Measurements from ENCODE around the gene CLCA4.
"Not testable (repeated sequence)": the region's sequence is repeated elsewhere in the genome, so short reads cannot be mapped to it uniquely, and the experiment has no call there.

The CLCA4 gene, protein sequence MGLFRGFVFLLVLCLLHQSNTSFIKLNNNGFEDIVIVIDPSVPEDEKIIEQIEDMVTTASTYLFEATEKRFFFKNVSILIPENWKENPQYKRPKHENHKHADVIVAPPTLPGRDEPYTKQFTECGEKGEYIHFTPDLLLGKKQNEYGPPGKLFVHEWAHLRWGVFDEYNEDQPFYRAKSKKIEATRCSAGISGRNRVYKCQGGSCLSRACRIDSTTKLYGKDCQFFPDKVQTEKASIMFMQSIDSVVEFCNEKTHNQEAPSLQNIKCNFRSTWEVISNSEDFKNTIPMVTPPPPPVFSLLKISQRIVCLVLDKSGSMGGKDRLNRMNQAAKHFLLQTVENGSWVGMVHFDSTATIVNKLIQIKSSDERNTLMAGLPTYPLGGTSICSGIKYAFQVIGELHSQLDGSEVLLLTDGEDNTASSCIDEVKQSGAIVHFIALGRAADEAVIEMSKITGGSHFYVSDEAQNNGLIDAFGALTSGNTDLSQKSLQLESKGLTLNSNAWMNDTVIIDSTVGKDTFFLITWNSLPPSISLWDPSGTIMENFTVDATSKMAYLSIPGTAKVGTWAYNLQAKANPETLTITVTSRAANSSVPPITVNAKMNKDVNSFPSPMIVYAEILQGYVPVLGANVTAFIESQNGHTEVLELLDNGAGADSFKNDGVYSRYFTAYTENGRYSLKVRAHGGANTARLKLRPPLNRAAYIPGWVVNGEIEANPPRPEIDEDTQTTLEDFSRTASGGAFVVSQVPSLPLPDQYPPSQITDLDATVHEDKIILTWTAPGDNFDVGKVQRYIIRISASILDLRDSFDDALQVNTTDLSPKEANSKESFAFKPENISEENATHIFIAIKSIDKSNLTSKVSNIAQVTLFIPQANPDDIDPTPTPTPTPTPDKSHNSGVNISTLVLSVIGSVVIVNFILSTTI

DNA sequence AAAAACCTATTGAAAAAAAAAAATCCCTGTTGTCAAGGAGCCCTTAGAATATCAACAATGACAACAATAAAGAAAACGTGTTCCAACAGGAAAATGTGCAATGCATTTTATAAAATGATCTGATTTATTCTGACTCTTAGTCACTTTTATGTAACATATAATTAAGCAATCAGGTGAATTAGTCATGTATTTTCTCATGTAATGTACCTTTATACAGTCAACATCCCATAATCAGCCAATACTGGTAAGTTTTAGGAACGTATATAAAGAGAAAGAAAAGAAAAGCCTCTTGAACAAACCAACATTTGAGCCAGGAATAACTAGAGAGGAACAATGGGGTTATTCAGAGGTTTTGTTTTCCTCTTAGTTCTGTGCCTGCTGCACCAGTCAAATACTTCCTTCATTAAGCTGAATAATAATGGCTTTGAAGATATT lies at the start of gene CLCA4:
Gene CLCA4 (plus strand): TSS at position 292 of the 435 bp plus-strand sequence. CDS start 42 bp downstream, at position 334.
- no peak for DNase-seq (ENCODE audit: low spot score)

DNA sequence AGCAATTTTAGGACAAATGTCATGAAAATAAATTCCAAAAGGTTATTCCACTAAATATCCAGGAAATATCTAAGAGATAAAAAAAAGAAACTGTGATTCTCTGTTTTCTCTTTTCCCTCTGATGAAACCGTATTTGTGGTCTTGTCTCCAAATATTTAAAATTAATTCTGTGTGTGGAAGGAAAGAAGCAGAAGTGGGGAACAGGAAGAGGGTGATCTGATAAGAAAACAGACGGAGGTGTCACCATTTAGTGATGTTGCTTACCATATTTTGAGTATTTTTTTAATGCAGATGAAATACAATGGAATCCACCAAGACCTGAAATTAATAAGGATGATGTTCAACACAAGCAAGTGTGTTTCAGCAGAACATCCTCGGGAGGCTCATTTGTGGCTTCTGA lies 48.6 kb upstream of the CLCA4 start:
- no peak for DNase-seq (ENCODE audit: low spot score)

DNA sequence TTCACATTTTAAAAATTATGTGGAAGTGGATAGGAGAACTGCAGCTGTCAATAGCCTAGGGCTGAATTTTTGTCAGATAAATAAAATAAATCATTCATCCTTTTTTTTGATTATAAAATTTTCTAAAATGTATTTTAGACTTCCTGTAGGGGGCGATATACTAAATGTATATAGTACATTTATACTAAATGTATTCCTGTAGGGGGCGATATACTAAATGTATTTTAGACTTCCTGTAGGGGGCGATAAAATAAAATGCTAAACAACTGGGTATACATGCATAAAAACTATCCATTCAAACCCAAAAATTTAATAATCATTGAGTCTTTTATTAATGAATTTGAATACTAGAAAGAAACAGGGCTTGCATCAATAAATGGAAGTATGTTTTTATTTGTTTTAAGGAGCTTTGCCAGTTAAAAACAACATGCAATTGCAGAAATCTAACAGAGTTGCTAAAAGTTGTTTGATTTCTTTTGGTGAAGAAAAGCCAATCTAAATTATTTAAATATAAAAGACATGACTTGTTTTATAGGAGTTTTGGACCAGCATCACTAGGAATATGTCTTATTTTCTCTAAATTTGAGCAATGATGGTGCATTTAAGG lies 46.8 kb upstream of the CLCA4 start:
- DNase-seq (ENCODE audit: low spot score) = no peak

DNA sequence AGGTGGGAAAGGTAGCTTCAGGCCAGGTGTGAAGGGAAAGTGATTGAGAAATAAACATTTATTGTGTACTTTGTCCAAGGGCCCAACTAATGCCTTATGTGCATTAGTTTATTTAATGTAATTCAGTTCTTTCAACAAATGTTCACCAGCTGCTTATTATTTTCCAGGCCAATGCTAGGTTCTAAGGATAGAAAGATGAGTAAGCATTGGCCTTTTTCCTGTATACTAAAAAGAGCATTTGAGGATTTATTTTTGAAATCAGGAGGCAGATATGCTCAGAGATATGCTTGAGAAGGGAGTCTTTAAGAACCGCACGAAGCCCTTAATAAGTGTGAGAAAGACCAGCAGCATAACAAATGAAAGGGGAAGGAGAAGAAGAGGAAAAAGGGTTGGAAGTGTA lies 46.2 kb upstream of the CLCA4 start:
- peak; percentile 18 for DNase-seq (ENCODE audit: low spot score)

DNA sequence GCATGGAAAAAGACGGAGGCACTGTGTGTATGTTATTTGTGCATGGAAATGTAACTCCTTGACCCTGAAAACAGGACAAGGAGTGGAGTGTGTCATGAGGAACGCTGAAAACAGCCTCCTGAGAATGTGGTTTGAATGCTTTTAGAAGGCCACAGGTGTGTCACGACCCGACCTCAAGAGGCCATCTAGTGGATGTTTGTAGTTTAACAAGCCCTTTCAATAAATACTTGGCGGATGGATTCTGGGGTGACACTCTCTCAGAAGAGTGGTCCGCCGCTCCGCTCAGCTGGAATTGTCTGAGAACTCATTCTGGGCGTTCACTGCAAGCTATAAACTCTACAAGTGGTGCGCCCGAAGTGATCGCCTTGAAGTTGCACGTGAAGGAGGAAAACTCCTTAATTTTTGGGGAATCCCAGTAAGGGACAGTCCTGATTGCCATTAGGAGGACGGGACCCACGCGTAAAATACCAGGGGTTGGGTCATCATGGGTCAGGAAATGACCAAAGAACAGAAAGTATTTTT lies 44.7 kb upstream of the CLCA4 start:
- DNase-seq (ENCODE audit: low spot score) = not testable (repeated sequence)

DNA sequence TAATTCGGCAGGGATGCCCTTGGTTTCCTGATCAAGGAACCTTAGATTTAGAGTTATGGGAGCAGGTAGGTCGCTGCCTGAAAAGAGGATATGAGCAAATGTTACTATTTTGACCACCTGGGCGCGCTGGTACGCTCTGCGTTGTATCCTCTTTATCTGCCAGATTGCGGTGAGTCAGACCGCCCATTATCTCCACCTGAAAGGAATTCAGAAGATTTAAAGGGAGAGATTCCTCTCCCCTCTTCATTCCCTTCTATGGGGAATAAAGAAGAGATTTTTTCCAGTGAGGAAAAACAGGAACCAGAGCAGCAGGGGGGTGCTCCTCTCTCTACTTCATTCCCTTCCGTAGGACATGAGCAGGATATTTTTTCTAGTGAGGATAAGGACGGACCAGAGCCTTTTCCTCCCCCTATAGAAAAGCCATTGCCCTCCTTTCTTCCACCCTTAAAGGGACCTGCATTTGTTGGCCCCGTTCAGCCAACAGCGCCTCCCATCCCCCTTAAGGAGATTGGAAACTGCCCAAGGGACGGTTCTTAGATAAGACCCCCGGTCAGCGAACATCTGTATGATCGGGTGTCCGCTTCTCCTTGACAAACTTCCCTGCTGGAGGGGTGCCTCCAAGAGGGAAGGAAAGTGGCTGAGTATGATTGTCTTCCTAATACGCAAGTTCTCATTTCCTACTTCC lies 44.0 kb upstream of the CLCA4 start:
- DNase-seq (ENCODE audit: low spot score) = no peak

DNA sequence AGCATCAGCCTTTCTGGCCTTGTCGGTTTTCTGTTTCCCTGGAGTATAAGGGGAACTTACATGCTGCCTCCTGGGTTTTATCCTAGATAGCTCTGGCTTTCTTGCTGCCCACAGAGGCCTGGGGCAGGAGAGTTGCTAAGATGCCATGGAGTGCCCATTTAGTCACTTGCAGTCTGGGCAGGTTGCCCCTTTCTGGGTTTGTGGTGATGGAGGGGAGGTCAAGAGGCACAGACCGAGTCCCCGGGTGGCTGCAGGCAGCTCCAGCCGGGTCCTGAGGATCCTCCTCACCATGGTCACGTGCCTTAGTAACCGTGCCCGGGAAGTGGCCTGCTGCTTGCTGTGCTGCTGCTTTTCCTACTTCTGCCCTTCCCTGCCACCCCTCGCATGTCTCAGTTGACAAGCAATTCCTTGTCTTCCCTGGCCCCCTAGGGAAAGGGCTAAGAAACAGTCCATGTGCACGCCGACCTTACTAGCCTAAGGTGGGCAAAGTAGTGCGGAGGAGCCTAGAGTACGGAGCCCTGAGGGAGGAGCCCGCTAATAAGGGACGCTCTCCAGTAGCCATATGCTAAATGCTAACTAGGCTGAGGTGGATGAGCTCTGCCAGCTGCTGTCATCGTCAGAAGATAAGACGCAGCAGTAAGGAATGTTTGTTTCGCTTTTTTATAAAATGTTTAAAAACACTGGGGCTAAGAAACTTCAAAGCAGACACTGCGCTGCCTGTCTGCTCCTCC lies 43.3 kb upstream of the CLCA4 start:
- DNase-seq (ENCODE audit: low spot score) = no peak

DNA sequence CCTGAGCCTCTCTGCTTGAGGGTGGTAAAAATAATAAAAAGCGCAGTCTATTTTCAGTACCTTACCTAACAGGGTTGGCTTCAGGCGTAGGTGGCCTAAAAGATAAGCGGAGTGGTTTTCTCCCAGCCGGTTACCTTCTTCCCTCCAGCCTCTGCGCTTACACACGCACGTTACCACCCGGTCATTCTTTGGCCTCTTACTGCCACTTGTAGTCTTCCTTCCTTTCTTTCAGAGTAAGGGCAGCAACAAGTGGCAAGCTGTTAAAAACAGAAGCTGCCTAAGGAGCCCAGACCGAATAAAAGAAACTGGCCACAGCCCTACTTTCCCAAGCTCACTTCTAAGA lies 42.8 kb upstream of the CLCA4 start:
- DNase-seq (ENCODE audit: low spot score) = no peak

DNA sequence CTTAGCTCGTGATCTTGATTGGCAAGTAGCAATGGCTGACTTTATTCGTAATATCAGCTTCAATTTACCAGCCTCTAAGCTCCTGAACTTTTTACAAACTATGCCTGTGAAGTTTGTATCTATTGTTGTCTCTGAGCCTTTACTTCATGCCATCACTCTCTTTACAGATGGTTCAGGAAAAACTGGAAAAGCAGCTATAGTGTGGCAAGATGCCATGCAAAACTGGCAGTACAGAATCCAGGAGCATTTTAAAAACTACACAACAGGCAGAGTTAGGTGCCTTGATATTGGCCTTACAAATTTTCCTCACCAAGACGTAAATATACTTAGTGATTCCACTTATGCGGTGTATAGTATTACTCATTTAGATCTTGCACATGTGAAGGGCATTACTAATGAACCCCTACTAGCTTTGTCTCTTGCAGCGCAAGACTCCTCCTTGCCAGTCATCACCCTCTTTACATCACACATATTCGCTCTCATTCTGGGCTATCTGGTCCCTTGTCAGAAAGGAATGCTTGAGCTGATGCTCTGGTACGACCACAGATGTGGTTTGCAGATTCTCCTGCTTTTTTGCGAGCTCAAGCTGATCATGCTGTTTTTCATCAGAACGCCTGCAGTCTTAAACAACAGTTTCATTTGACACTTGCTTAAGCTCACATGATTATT lies 41.8 kb upstream of the CLCA4 start:
- DNase-seq (ENCODE audit: low spot score) = no peak

DNA sequence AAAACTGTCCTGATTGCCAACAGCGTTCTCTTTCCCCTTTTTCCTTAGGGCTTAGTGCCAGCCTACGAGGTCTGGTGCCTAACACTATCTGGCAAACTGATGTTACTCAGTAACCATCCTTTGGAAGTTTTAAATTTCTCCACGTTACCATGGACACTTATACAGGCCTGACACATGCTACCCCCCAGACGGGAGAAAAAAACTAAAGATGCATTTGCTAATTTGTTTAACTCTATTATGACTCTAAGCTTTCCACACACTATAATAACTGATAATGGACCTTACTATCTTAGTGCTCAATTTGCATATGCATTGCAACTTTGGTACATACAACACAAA lies 41.3 kb upstream of the CLCA4 start:
- no peak for DNase-seq (ENCODE audit: low spot score)

DNA sequence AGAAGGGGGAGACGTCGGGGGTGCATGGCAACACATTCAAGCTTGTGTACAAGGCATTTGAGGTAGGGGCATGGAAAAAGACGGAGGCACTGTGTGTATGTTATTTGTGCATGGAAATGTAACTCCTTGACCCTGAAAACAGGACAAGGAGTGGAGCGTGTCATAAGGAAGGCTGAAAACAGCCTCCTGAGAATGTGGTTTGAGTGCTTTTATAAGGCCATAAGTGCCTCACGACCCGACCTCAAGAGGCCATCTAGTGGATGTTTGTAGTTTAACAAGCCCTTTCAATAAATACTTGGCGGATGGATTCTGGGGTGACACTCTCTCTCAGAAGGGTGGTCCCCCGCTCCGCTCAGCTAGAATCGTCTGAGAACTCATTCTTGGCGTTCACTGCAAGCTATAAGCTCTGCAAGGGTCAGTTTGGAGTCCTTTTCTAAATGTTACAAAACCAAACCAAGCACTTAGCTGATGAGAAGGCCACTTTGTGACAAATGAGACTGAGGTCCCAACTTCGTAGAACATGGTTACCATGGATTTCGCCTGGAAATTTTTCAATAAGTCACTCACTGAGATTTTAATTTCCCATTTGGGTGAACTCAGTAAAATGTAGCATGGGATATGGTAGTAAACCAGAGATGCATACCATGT lies 38.8 kb upstream of the CLCA4 start:
- peak; percentile 31 for DNase-seq (ENCODE audit: low spot score)

DNA sequence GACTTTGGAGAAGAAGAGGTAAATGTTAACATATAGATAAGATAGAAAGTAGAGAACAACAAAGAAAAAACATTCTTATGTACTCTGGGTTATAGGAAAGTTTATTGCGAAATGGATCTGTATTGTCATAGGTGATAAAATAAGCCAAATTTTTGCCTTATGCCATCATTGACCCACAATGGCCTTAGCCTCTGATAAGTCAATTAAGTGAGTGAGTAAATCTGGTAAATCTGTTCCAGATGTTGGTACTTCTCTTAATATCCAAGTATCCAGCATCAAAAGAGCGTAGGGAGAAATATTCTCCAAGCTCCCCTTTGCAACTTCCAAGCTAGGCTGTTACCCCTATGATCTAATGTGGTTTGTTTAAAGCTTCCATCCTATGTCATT lies 38.3 kb upstream of the CLCA4 start:
- no peak for DNase-seq (ENCODE audit: low spot score)

DNA sequence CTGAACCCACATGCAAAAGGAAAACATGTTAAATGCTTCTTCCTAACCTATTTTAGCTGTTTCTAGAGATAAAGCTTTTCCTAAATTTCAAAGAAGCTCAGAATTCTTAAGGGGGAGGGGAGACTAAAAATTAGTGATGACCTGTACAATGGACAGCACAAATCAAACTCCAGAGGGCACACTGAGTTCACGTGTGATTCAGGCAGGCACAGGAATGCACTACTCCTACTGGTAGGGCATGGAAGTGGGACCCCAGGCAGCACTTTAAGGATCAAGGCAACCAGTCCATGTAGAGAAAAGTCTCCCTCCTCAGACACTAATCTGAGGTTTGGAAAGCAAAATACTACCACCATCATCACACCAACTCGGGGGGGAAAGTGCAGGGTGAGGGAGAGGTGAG lies 31.3 kb upstream of the CLCA4 start:
- no peak for DNase-seq (ENCODE audit: low spot score)

DNA sequence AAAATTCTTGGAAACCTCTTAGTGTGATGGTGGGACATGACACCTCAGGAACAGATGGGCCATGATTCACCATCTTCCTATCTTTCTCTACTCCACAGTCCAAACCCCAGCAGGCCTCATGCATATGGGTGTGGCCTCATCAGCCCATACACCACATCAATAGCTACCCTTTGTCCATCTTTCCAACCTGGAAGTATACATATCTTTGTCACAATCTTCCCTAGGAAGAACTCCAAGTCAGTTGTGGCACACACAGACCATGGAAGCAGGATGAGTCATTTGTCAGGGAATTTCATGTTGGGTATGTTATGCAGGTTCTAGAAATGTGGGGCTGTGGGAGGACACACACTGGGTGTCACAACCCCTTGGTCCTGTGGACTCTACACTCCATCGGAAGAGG lies 30.5 kb upstream of the CLCA4 start:
- DNase-seq (ENCODE audit: low spot score) = no peak

DNA sequence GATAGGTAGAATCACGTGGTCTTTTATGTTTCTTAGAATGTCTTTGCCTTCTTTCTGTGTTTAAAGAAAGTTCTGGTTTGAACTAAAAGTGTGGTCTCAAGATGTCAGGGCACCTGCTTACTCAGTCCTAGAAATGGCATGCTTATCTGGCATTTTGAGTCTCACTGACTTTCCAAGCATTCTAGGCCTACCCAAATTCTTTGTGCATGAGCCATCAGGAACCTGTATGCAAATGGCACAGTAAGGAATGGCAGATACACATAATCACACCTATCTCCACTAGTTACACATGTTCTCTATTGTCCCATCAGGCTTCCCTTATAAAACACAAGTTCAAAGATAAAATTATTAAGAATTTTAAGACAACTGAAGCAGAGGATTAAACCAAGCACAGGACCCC lies 29.5 kb upstream of the CLCA4 start:
- DNase-seq (ENCODE audit: low spot score) = no peak

DNA sequence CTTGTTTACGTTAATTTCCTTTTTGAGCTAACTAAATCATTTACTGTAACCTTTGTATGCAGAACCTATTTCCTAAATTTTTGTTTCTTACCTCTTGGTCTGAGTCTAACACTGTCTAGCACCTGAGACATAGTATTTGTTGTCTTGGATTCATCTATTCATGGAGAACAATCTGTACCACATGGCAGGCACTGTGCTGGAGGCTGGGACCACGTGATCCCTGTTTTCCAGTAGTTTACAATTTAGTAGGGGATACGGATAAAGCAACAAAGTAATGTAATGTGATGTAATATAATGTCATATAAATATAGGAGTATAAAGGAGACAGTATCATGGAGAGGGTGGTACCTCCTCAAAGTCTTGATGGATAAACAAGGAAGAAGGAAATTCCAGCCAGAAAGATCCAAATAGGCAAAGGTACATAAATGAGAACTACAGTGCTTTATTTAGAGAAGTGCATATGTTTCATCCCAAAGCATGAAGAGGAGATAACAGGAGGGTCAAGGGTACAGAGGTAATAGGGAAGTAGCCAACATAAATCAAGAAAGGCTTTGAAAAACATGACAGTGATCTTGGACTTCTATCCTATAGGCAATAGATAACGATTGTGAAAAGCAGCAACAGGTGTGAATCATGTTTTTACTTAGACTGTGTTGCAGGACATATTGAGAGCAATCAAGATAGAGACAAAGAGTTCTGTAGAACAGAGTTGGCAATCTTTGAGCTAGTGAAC lies 25.9 kb upstream of the CLCA4 start:
- no peak for DNase-seq (ENCODE audit: low spot score)

DNA sequence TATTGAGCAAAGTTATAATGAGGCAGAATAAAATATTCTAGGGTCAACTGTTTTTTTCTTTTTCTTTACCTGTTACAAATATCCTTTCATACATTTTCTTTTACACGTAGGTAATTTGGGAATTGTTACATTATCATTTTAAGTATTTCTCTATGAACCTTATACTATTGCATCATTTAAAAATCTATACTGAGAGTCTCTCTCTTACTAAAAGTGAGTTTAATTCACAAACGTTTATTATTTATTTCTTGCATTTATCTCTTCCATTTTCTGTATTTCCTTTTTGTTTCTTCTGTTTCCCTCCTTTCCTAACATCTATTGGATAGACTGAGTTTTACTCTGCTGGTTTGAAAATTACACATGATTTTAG lies 25.4 kb upstream of the CLCA4 start:
- no peak for DNase-seq (ENCODE audit: low spot score)

DNA sequence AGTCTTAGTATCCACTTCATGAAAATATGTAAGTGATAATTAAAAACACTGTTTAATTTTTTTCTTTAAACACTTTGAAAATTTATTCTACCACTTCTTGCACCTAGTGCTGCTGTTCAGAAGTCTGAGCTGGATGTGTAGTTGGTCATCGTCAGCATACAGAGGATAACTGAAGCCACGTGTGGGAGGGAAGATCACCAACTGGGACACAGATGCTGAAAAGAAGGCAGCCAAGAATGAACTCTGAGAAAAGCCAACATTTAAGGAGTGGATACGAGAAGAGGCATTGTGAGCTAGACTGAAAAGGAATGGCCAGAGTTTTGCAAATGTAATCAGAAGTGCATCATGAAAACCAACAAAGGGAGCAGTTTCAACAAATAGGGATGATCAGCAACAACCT lies 24.6 kb upstream of the CLCA4 start:
- peak; percentile 18 for DNase-seq (ENCODE audit: low spot score)

DNA sequence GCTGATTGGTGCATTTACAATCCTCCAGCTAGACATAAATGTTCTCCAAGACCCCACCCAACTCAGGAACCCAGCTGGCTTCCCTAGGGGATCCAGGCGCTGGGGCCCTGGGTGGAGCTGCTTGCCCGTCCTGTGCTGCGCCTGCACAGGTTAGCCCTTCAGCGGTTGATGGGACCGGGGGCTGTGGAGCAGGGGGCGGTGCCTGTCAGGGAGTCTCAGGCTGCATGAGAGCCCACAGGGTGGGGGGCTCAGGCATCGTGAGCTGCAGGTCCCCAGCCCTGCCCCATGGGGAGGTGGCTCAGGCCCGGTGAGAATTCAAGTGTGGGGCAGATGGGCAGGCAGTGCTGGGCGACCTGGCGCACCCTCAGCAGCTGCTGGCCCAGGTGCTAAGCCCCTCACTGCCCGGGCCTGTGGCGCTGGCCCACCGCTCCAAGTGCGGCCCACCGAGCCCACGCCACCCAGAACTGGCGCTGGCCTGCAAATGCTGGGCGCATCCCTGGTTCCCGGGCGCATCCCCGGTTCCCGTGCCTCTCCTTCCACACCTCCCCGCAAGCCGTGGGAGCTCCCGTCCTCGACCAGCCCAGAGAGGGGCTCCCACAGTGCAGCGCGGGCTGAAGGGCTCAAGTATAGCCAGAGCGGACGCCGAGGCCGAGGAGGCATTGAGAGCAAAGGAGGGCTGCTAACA lies 23.1 kb upstream of the CLCA4 start:
- no peak for DNase-seq (ENCODE audit: low spot score)
